DOHH2 (cell line): ENCODE data around the gene RPTOR.

Experiments used
- CTCF ChIP-seq: fragments of 200-600 bp; sonication (generic); IDR thresholded peaks from one replicate; pipeline ENCODE4 v1.5.1; 2014; ENCODE audit warnings: antibody characterized with exemption, mild to moderate bottlenecking, low read depth, low read length; ENCODE audit not compliant: poor library complexity, severe bottlenecking
- EZH2phosphoT487 ChIP-seq: fragments of 200-600 bp; sonication (generic); IDR thresholded peaks from 2 replicates; pipeline ENCODE4 v1.6.1; 2017; ENCODE audit warnings: borderline replicate concordance, mild to moderate bottlenecking, antibody characterized with exemption, low read length, moderate library complexity, mixed read lengths

- TF ChIP-seq CTCF (peak; percentile 30), EZH2phosphoT487 (no peak)
Observed at GRCh38 chr17:80773243-80773991, 228.8 kb downstream of the RPTOR start.
